Suppressor macrophage treated with lipopolysaccharide for 4 hours (primary cell): Measurements from ENCODE around the gene ANO2.

Source experiments
- DNase-seq: peaks from one replicate; pipeline ENCODE4 v3.0.0-alpha.2; 2020

Gene ANO2

GRCh38 chr12:5612556-5613410 is 332.3 kb downstream of the ANO2 start:
- DNase-seq: no peak

DNA sequence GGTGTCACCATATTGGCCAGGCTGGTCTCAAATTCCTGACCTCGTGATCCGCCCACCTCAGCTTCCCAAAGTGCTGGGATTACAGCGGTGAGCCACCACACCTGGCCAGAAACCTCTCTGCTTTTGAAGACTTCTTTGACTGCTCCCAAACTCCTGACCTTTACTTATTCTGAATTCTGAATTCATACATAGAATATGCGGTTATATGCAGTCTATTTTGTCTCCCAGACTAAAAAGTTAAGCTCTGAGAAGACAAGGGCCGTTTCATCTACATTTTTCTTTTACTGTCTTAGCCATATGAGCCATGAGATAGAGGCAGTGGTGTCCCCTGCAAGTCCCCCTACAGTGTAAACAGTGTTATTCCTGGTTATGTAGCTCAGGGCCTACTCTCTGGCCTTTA is 333.9 kb downstream of the ANO2 start:
- DNase-seq: no peak

- DNase-seq: no peak
Measured at GRCh38 chr12:5599378-5599777, 345.7 kb downstream of the ANO2 start.

DNA sequence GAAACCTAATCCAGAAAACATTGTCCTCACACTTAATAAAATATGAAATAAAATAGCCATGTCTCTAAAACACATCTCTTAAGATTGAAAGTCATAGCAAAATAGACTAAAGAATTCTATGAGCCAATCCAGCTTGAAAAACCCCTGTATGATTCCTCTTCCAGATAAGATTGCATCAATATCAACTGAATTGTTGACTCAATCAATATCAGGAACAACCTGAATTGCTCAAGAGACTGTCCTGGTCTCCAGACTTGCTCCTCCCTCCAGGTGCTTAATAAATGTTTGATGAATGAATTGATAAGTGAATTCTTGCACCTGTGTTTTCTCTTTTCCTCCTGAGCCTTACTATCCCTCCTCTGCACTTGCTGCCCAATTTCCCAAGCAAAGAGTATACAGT is 351.1 kb downstream of the ANO2 start:
- no peak for DNase-seq

DNA sequence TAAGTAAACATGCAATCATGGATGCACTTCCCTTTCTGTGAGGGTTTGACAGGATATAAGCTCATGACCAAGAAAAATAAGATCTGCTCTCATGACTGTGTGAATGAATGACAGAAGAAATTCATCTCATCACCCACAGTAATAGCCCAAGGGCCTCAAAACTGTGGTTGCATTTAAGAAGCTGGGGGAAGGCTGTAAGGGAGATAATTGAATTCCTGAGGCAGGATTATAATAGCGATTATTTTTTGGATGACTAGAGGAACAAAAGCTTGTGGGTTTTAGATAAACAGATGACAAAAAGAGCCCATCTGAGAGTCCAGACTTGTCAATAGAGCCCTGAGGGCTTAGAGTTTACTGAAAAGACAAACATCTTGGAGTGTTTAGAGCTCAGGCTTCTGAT is 352.0 kb downstream of the ANO2 start:
- DNase-seq: no peak

- no peak for DNase-seq
Measured at GRCh38 chr12:5592310-5592709, 352.7 kb downstream of the ANO2 start.

GRCh38 chr12:5590316-5590715 is 354.7 kb downstream of the ANO2 start:
- no peak for DNase-seq

- DNase-seq: no peak
Measured at GRCh38 chr12:5589054-5589453, 356.0 kb downstream of the ANO2 start.

DNA sequence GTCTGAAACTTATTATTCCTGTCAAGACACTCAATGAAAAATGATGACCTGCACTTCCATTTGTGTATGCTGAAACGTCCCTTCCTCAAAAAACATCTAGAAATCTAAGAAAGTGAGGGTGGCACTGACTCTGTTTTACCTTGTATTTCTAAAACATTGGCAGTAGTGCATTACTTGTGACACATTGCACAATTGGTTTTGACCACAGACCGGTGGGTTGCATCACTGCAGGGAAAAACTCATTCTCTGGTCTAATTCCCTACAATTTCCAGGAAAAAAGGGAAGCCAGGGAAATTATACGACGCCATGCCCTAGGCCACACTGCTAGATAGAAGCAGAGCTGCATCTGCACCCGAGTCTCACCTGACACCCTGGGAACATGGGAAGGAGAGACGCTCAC is 356.5 kb downstream of the ANO2 start:
- DNase-seq: no peak

DNA sequence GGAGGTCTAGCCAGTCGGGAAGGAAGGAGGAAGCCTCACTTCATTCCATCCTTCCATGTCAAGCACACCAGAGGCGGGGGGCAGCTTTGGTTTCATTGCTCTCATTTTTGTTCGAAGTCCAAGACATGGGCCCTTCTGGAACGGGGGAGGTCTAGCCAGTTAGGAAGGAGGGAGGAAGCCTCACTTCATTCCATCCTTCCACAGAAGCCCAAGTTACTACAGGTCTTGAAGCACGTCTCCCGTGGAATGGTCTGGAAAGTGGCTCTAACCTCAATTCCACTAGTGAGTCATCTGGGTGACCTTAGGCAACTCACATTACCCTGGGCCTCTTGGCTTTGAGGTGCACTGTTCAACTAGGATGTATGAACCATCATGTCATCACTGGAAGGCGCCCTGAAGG is 356.9 kb downstream of the ANO2 start:
- DNase-seq: no peak

GRCh38 chr12:5587711-5588121 is 357.3 kb downstream of the ANO2 start:
- DNase-seq: no peak

- DNase-seq: no peak
Measured at GRCh38 chr12:5586201-5586600, 358.9 kb downstream of the ANO2 start.

DNA sequence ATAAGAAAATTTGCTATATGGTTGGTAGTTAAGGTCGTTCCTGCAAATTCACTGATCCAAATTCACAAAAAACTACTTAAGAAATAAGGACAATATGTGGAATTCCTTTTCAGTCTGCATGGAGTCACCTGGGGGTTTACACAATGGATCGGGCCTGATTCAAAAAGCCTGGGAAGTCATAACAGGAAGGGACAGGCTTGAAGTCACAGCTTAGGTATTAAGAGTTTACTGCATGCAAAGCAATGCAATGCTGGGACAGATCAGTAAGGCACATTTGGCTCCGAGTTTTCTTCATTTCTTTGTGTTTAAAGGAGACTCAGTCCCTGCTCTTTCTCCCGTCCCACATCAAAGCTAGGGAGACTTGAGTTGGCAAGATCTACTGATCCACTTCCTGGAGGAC is 359.9 kb downstream of the ANO2 start:
- DNase-seq: no peak

DNA sequence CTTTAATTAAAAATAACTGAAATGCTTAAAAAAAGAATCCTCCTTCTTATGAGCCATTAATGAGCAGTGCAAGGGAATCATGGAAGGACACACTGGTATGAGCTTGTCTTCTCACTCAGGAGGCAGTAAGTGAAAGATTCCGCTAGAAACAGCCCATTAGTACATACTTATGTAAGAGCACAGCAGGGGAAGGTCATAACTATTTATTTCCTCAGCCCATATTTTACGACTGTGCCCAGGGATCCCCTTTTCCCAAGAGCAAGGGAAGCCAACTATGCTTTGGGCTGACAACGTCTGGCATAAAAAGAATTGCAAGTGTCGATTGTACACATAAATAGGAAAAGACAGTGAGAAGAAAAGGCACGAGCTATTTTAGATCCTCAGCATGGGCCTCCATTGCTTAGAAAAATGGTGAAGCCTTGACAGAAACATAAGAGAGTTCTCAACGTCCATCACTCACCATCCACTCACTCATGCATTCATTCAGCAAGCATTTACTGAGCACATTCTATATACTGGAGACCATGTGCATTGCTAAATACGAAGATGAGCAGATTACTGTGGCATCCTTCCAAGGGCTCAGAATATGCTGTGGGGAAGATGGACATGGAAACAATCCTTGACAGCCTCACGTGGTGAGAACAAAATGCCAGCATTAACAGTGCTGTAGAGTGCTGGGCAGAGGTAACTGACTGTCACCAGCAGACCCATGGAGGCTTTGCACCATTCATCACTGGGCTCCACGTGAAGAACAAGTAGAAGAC is 360.5 kb downstream of the ANO2 start:
- no peak for DNase-seq

DNA sequence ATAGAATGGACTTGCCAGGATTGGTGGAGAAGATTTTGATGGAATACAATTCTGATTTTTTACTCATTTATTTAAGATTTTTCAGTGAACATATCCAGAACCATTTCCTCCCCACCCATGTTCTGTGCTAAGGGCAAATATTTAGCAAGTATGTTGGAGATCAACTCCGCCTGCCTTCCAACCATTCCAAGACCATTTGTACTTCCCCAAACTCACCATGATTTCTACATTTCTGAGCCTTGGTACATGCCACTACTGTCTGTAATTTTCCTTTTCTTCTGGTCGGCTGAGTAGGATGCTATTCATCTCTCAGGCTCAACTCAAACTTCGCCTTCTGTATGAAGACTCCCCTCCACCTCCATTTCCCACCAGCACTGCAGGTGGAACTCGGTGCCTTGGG is 362.5 kb downstream of the ANO2 start:
- no peak for DNase-seq

- no peak for DNase-seq
Measured at GRCh38 chr12:5582018-5582417, 363.0 kb downstream of the ANO2 start.

- DNase-seq: no peak
Measured at GRCh38 chr12:5581616-5582015, 363.4 kb downstream of the ANO2 start.

DNA sequence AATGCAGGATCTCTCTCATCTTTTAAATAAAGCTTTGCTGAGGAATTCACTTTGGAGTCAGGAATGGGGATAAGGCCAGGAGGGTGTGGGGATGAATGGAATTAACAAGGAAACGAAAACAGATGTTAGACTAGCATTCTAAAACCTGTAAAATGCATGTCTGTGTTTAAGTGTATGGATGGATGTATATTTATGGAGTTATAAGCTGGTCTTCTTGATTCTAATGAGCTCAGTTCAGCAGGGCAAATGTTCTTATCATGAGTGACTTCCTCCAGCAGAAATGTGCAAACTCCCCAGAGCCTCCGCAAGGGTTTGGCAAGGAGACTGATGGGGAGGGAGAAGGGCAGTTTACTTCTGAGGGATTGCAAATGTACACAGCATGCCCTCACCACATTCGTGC is 364.0 kb downstream of the ANO2 start:
- DNase-seq: no peak

GRCh38 chr12:5578775-5579174 is 366.3 kb downstream of the ANO2 start:
- DNase-seq: no peak

DNA sequence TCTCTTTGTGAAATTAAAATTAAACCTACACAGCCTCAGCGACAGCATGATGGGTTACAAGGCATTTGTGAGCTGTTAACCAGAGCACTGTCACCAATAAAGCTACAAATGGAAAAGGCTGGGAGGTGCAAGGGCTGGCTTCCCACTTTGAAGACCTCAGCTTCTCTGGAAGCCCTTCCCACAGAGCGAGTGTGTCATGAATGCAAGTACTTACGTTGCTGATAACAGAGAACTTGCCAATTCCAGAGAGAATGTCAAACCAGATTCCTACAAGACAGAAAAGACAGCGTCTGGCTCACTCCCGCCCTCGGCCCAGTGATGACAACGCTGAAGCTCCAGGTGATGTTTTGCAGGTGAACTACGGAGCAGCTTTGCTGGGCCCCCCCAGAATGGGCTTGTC is 367.3 kb downstream of the ANO2 start:
- no peak for DNase-seq

- DNase-seq: no peak
Measured at GRCh38 chr12:5577211-5577612, 367.8 kb downstream of the ANO2 start.

DNA sequence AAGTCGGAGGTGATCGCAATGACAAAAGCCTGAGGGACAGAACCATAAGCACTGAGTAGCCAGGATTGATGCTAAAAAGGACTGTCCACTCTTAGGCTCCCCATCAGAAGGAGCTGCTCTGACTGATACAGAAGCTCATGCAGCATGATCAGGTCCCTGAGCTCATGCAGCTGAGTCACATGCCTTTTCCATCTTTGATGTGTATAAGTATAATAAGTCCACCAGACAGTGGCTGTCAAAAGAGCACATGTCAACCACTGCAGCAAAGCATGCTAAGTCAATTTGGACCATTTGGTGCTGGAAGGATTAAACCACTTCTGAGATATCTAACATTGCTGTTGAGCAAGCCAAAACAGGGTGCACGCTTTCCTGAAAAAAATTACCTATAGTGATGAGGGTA is 369.1 kb downstream of the ANO2 start:
- DNase-seq: no peak

GRCh38 chr12:5575232-5575631 is 369.8 kb downstream of the ANO2 start:
- DNase-seq: no peak

DNA sequence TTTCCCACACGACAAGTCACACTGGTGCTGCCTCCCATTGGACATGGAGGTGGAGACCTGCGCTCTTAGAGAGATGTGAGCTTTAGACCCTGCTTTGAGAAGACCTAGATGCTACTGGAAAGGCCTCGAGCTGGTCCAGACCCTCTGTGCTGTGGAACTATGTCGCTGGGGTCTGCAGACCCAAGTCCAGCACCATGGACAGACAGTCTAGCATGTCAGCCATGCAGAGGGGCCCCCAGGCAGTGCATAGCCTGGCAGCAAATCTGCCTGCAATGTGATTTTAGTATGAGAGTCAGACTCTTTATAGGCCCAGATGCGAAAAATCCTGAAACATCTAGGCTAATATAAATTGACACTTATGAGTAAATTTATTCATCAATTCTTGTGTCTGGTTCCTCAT is 371.7 kb downstream of the ANO2 start:
- DNase-seq: no peak

- DNase-seq: no peak
Measured at GRCh38 chr12:5571115-5571514, 373.9 kb downstream of the ANO2 start.
